NB4 (cell line): ENCODE results near the gene CENPL.

Experiments
- CTCF ChIP-seq: IDR thresholded peaks from one replicate; pipeline ENCODE4 v1.5.1; 2012; ENCODE audit warnings: low read depth, low read length
- MAX ChIP-seq: IDR thresholded peaks from 2 replicates; pipeline ENCODE4 v1.6.1; 2011; ENCODE audit warnings: low read depth, low read length
- MYC ChIP-seq: IDR thresholded peaks from 2 replicates; pipeline ENCODE4 v1.6.1; 2011; ENCODE audit warnings: low read depth, low read length
- POLR2A ChIP-seq: IDR thresholded peaks from 2 replicates; pipeline ENCODE4 v1.6.1; 2011; ENCODE audit warnings: mild to moderate bottlenecking; ENCODE audit not compliant: insufficient read length; ENCODE audit errors: extremely low read depth

- no peak for TF ChIP-seq CTCF
- no peak for TF ChIP-seq MAX
- no peak for TF ChIP-seq POLR2A
- TF ChIP-seq MYC: no peak
Measured at GRCh38 chr1:173856014-173856413, 31.3 kb upstream of the CENPL start.
